ENCODE measurements around the gene BTBD19.

The BTBD19 gene

DNA sequence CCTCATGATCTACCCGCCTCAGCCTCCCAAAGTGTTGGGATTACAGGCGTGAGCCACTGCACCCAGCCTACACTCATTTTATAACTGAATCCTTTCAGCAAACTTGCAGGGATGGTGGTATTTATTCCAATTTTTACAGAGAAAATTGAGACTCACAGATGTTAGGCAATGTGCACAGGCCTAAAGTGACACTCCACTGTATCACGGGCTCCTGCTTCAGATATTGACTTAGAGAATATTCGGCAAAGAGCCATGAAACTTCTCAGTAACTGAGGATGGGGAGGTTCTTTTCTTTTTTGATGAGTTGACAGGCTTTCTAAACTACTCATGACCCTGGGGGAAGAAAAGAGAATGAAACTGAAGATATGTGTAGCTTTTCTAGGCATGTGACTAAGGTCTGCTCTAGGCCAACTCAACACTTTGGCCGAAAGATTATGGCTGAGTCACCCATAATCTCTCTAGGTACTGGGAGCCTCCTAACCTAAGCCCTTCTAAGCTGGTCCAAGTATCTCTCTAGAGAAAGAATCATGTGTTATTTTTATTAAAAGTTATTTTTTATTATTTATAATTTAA lies 54.6 kb downstream of the BTBD19 start:
- no peak for DNase-seq
